ENCODE results near the gene CYP1A1. TPM values are rescaled to one million over a fixed set of nuclear protein-coding genes. Genes with fewer than 3 reads are reported as not detected.
"Not testable (repeated sequence)": the region's sequence is repeated elsewhere in the genome, so short reads cannot be mapped to it uniquely, and the experiment has no call there.

CYP1A1 gene
- total RNA-seq, 6 experiments from 2014 or later, result not detected

DNA sequence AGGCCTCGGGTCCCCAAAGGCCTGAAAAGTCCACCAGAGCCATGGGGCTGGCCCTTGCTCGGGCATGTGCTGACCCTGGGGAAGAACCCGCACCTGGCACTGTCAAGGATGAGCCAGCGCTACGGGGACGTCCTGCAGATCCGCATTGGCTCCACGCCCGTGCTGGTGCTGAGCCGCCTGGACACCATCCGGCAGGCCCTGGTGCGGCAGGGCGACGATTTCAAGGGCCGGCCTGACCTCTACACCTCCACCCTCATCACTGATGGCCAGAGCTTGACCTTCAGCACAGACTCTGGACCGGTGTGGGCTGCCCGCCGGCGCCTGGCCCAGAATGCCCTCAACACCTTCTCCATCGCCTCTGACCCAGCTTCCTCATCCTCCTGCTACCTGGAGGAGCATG, 24.5 kb upstream of the CYP1A1 start:
- H3K4me1 Mint-ChIP-seq (ENCODE audit: low read depth), result peaks cover 12% of the 10 kb centered on the region
- peaks cover 6% of the 10 kb centered on the region for H3K27me3 Mint-ChIP-seq (ENCODE audit: insufficient read depth)
- DNase-seq, result no peak
- TF ChIP-seq, protein P1, sequence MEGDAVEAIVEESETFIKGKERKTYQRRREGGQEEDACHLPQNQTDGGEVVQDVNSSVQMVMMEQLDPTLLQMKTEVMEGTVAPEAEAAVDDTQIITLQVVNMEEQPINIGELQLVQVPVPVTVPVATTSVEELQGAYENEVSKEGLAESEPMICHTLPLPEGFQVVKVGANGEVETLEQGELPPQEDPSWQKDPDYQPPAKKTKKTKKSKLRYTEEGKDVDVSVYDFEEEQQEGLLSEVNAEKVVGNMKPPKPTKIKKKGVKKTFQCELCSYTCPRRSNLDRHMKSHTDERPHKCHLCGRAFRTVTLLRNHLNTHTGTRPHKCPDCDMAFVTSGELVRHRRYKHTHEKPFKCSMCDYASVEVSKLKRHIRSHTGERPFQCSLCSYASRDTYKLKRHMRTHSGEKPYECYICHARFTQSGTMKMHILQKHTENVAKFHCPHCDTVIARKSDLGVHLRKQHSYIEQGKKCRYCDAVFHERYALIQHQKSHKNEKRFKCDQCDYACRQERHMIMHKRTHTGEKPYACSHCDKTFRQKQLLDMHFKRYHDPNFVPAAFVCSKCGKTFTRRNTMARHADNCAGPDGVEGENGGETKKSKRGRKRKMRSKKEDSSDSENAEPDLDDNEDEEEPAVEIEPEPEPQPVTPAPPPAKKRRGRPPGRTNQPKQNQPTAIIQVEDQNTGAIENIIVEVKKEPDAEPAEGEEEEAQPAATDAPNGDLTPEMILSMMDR (IDR thresholded peaks at IDR 0.05), result no peak
- no peaks in the 10 kb centered on the region for H3K9me3 Mint-ChIP-seq
- no peaks in the 10 kb centered on the region for H3K36me3 Mint-ChIP-seq (ENCODE audit: low read depth)
- H3K27ac Mint-ChIP-seq, result no peak overlapping the region
- no peak overlapping the region for H3K4me3 Mint-ChIP-seq

DNA sequence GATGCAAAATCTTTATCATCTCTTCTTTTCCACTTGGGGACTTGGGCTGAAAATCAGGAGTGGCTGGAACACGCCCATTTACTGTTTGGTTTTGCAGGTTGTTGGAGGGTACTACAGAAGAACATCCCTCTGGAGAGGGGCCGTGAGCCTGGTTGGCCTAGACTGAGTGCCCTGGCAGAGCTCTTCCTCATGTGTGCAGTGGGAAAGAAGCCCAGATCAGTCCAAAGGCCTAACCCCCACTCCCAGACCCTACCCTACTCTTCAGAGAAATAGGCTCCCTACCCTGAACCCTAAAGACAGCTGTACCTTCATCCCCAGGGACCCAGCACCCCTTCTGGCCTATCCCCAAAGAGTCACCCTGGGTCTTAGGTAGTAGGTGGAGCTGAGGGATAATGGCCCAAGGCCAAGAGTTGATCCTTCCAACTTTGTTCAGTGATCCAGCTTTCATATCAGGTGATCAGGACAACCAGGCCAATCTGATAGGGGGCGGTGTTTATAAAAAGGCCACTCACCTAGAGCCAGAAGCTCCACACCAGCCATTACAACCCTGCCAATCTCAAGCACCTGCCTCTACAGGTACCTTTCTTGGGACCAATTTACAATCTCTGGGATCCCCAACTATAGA, 23.1 kb upstream of the CYP1A1 start, which contains the start of gene CYP1A2:
TSS of gene CYP1A2 (plus strand) at position 524 of the 625 bp plus-strand sequence. CDS start 894 bp downstream, outside the sequence.
- DNase-seq, result no peak
- Mint-ChIP-seq H3K27ac (no peak within 1 kb of the TSS), H3K4me1 (ENCODE audit: low read depth) (peaks cover 12% of the 10 kb centered on the region), H3K36me3 (ENCODE audit: low read depth) (no peaks in the 10 kb centered on the region), H3K4me3 (no peak within 1 kb of the TSS), H3K27me3 (ENCODE audit: insufficient read depth) (peaks cover 6% of the 10 kb centered on the region), H3K9me3 (no peaks in the 10 kb centered on the region)
- TF ChIP-seq, protein P1 (IDR thresholded peaks at IDR 0.05), result no peak

DNA sequence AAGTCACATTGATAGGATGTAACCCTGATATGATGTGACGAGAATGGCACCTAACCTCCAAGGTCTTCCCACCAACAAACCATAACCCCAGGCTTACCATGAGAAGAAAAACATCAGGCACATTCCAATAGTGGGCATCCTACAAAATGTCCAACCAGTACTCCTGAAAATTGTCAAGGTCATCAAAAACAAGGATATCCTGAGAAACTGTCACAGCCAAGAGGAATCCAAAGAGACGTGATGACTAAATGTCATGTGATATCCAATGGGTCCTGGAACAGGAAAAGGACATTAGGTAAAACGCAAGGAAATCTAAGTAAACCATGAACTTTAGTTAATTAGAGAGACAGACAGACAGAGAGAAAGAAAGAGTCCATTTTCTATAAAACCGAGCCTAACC, 21.1 kb upstream of the CYP1A1 start:
- TF ChIP-seq, protein P1 (IDR thresholded peaks at IDR 0.05), result no peak
- Mint-ChIP-seq H3K27ac (no peak overlapping the region), H3K4me1 (ENCODE audit: low read depth) (no peaks in the 10 kb centered on the region), H3K4me3 (no peak overlapping the region), H3K27me3 (ENCODE audit: insufficient read depth) (peaks cover 14% of the 10 kb centered on the region), H3K36me3 (ENCODE audit: low read depth) (peaks cover 5% of the 10 kb centered on the region; the same call in 1 of the 2 replicates), H3K9me3 (peaks cover 8% of the 10 kb centered on the region)
- DNase-seq, result no peak

DNA sequence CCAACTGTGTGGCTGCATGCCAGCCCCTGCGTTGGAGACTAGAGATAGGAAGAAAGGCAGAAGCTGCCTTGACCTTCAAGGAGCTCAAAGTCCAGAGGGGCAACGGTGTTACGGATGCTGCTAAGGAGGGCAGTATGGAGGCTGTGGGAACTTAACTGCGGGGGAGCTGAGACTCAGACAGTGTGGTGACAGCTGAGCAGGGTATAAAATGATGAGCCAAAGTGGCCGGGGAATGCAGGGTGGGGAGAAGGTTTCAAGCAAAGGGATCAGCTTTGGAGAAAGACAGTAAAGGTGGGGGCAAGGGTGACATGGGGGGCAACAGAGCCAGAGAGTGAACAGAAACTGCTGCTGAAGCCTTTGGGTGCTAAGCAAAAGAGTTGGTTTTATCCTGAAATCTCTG, 17.1 kb upstream of the CYP1A1 start:
- Mint-ChIP-seq H3K4me3 (no peak overlapping the region), H3K9me3 (peaks cover 8% of the 10 kb centered on the region), H3K27me3 (ENCODE audit: insufficient read depth) (peaks cover 36% of the 10 kb centered on the region), H3K27ac (no peak overlapping the region), H3K36me3 (ENCODE audit: low read depth) (peaks cover 5% of the 10 kb centered on the region; the same call in 1 of the 2 replicates), H3K4me1 (ENCODE audit: low read depth) (no peaks in the 10 kb centered on the region)
- TF ChIP-seq, protein P1 (IDR thresholded peaks at IDR 0.05), result no peak
- DNase-seq, result no peak

DNA sequence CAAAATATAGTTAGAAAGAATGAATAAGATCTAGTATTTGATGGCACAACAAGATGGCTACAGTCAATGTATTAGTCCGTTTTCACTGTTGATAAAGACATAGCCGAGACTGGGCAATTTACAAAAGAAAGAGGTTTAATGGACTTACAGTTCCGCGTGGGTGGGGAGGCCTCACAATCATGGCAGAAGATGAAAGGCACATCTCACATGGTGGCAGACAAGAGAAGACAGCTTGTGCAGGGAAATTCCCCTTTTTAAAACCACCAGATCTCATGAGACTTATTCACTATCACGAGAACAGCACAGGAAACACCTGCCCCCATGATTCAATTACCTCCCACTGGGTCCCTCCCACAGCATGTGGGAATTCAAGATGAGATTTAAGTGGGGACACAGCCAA, 12.9 kb upstream of the CYP1A1 start:
- not testable (repeated sequence) for H3K4me3 Mint-ChIP-seq; H3K36me3 Mint-ChIP-seq (ENCODE audit: low read depth); H3K27ac Mint-ChIP-seq; DNase-seq; H3K4me1 Mint-ChIP-seq (ENCODE audit: low read depth); H3K9me3 Mint-ChIP-seq
- H3K27me3 Mint-ChIP-seq (ENCODE audit: insufficient read depth), result peaks cover 61% of the 10 kb centered on the region

DNA sequence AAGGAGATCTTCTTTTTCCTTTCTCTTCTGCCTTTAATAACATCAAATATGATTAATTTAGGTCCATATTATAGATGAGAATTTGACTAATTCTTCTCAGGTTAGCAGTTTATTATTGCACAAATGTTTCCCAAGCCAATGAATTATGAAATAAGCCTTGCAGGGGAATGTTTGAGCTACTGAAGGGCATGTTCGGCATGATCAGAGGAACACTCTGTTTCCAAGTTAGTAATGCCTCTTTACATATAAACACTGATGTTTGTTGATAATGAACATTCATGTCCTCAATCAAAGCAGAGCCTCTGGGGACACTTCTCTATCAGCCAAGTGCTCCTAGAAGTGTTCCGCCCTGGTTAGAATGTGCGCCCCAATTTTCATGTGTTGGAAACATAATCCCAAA, 10.0 kb upstream of the CYP1A1 start:
- Mint-ChIP-seq H3K9me3 (no peaks in the 10 kb centered on the region), H3K36me3 (ENCODE audit: low read depth) (no peaks in the 10 kb centered on the region), H3K27me3 (ENCODE audit: insufficient read depth) (peaks cover 72% of the 10 kb centered on the region)

More for the DNA sequence above, 10.0 kb upstream of the CYP1A1 start:
- Mint-ChIP-seq H3K4me3 (no peak overlapping the region), H3K4me1 (ENCODE audit: low read depth) (no peaks in the 10 kb centered on the region), H3K27ac (no peak overlapping the region)
- TF ChIP-seq, protein P1 (IDR thresholded peaks at IDR 0.05), result no peak
- no peak for DNase-seq
